ENCODE results near the gene OSR1. TPM values are rescaled to one million over a fixed set of nuclear protein-coding genes. Genes with fewer than 3 reads are reported as not detected.

The OSR1 gene
- total and polyA plus RNA-seq, 2 experiments from 2014 or later, result 0.24 TPM; not detected in 1

GRCh38 chr2:19359456-19359855 is 1.0 kb upstream of the OSR1 start:
- no peaks in the 10 kb centered on the region for H3K79me2 ChIP-seq (replicated peaks; ENCODE audit: insufficient read depth)
- no peak for TF ChIP-seq ZNF114 (CRISPR knock-in tag; IDR thresholded peaks at IDR 0.05)
- TF ChIP-seq EZH2phosphoT487 (IDR thresholded peaks at IDR 0.05; ENCODE audit: unreplicated experiment), result no peak
- TF ChIP-seq REST (IDR thresholded peaks at IDR 0.05; ENCODE audit: unreplicated experiment), result no peak
- no peak for TF ChIP-seq POLR2AphosphoS5 (IDR thresholded peaks at IDR 0.05; ENCODE audit: low read depth)
- peak; percentile 25 for TF ChIP-seq EZH2 (IDR thresholded peaks at IDR 0.05; ENCODE audit: low read depth, unreplicated experiment)
- H3K4me1 ChIP-seq (ENCODE audit: insufficient read depth), result peaks cover 55% of the 10 kb centered on the region
- H2AFZ ChIP-seq, result no peak overlapping the region
- ATAC-seq, result no peak
- Mint-ChIP-seq H3K27ac (no peak overlapping the region), H3K4me3 (no peak overlapping the region; the same call in 2 of the 3 replicates), H3K27me3 (ENCODE audit: insufficient read depth, low read depth, poor library complexity) (peaks cover 98% of the 10 kb centered on the region), H3K36me3 (ENCODE audit: low read depth) (no peaks in the 10 kb centered on the region; the same call in 2 of the 3 replicates), H3K4me1 (peaks cover 50% of the 10 kb centered on the region), H3K9me3 (no peaks in the 10 kb centered on the region; the same call in 2 of the 3 replicates)
- no peak overlapping the region for H3K27ac ChIP-seq (ENCODE audit: low read depth)
- H3K36me3 ChIP-seq (ENCODE audit: insufficient read depth), result no peaks in the 10 kb centered on the region; the same call in 1 of the 2 replicates
- peaks cover 99% of the 10 kb centered on the region for H3K27me3 ChIP-seq (ENCODE audit: insufficient read depth)
- DNase-seq (ENCODE audit: low spot score), result no peak
- H3F3A ChIP-seq (replicated peaks; ENCODE audit: low read depth), result peaks cover 17% of the 10 kb centered on the region; the same call in 1 of the 2 replicates
- peak overlapping the region; percentile 76 for H3K4me3 ChIP-seq
- H3K4me2 ChIP-seq, result peak overlapping the region; percentile 94
- H3K9me2 ChIP-seq (ENCODE audit: insufficient read depth), result no peaks in the 10 kb centered on the region
- H4K20me1 ChIP-seq (replicated peaks; ENCODE audit: insufficient read depth), result peaks cover 42% of the 10 kb centered on the region

GRCh38 chr2:19359021-19359357 is 566 bp upstream of the OSR1 start:
- Histone ChIP-seq H3K27ac (ENCODE audit: low read depth) (no peak overlapping the region), H3K36me3 (ENCODE audit: insufficient read depth) (no peaks in the 10 kb centered on the region; the same call in 1 of the 2 replicates), H2AFZ (peak overlapping the region; percentile 98), H3F3A (replicated peaks; ENCODE audit: low read depth) (peaks cover 17% of the 10 kb centered on the region; the same call in 1 of the 2 replicates), H3K4me3 (peak overlapping the region; percentile 76), H3K9me2 (ENCODE audit: insufficient read depth) (no peaks in the 10 kb centered on the region), H3K4me2 (peak overlapping the region; percentile 94), H3K79me2 (replicated peaks; ENCODE audit: insufficient read depth) (no peaks in the 10 kb centered on the region), H3K27me3 (ENCODE audit: insufficient read depth) (peaks cover 99% of the 10 kb centered on the region), H3K4me1 (ENCODE audit: insufficient read depth) (peaks cover 55% of the 10 kb centered on the region), H4K20me1 (replicated peaks; ENCODE audit: insufficient read depth) (peaks cover 47% of the 10 kb centered on the region)
- TF ChIP-seq ZNF114 (CRISPR knock-in tag; IDR thresholded peaks at IDR 0.05) (no peak), EZH2phosphoT487 (IDR thresholded peaks at IDR 0.05; ENCODE audit: unreplicated experiment) (peak; percentile 76), POLR2AphosphoS5 (IDR thresholded peaks at IDR 0.05; ENCODE audit: low read depth) (no peak), EZH2 (IDR thresholded peaks at IDR 0.05; ENCODE audit: low read depth, unreplicated experiment) (peak; percentile 89), CTCF (conservative IDR thresholded peaks at IDR 0.05; ENCODE audit: low read depth in 2 of 2) (no peak), ZNF331 (CRISPR knock-in tag; IDR thresholded peaks at IDR 0.05; ENCODE audit: low read depth) (no peak)
- no peak for DNase-seq (ENCODE audit: low spot score)
- H3K36me3 Mint-ChIP-seq (ENCODE audit: low read depth), result no peaks in the 10 kb centered on the region; the same call in 2 of the 3 replicates
- H3K27me3 Mint-ChIP-seq (ENCODE audit: insufficient read depth, low read depth, poor library complexity), result peaks cover 98% of the 10 kb centered on the region
- H3K9me3 Mint-ChIP-seq, result peaks cover 4% of the 10 kb centered on the region; the same call in 2 of the 3 replicates
- H3K4me3 Mint-ChIP-seq, result peak overlapping the region; percentile 65
- peaks cover 50% of the 10 kb centered on the region for H3K4me1 Mint-ChIP-seq
- no peak for ATAC-seq
- no peak overlapping the region for H3K27ac Mint-ChIP-seq

Data from GM23338 (cell line).